ENCODE measurements around the gene NUP37. TPM values are rescaled to one million over a fixed set of nuclear protein-coding genes. Genes with fewer than 3 reads are reported as not detected.
A peak's percentile ranks its signal among the peaks of the same experiment; 100 is the strongest.

Gene NUP37
- total and polyA plus RNA-seq, 9 donors, result 16.3 to 24.4 (median 19.2) TPM

DNA sequence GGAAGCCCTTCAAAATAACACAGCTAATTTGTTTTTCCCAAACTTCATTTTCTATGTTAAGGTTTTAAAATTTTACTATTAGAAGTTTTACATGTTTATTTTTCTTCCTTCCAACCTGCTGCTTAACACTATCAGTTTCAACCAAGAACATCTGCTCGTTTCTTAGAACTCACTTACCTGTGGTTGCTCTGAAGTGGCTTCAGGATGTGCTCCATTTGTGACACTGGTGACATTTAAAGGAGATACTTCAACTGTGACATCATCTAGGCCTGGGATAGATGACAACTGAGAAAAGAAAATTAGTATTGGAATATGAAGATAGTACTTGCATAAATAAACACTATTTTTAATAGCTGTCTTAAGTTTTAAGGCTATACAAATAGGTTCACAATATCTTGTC is 76.0 kb downstream of the NUP37 start:
- Histone ChIP-seq H3K4me1 (ENCODE audit: control insufficient read depth, insufficient read depth, low read length) (no peaks in the 10 kb centered on the region), H3K9me3 (replicated peaks; ENCODE audit: control insufficient read depth, low read depth, low read length) (no peaks in the 10 kb centered on the region)
- WGBS (ENCODE audit: insufficient coverage), result no CpG with 5 or more reads among the region's 1 CpG

DNA sequence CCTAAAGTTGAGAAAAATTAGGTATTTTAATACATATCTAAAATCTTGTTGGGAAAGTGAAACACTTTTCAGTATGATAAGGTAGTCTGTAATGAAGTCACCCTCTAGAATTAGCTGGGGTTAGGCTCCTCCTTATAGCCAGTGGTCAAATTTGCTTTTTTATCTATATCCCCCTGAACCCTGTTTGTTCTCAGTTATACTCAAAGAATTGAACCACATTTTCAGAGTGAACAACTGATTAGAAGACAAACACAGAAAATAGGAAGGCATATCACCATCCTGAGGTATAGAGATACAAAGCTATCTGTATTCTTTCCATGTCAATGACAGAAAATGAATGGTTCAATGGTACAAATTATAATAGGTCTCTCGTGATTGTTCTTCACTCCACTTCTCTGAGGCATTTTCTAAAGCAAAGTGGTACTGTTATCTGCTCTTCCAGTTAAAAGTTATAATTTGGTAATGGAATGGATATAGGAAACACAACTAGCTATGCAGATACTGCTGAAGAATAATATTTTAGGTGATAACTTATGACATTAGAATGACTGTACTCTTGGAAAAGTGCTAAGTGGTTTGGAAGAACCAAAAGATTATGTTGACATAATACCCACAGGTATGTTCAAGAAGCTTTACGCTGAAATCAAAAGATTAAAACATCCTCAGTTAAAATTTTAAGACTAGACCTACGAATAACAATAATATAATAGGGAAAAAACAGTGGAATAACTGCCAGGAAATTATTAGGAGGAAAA is 85.7 kb downstream of the NUP37 start:
- Histone ChIP-seq H3K36me3 (ENCODE audit: control insufficient read depth, insufficient read depth, low read length) (peaks cover 5% of the 10 kb centered on the region), H3K4me3 (ENCODE audit: low read length) (no peak overlapping the region), H3K9me3 (replicated peaks; ENCODE audit: control insufficient read depth, low read depth, low read length) (no peaks in the 10 kb centered on the region), H3K27me3 (ENCODE audit: control insufficient read depth, insufficient read depth, low read length) (no peaks in the 10 kb centered on the region), H3K4me1 (ENCODE audit: control insufficient read depth, insufficient read depth, low read length) (no peaks in the 10 kb centered on the region), H3K27ac (ENCODE audit: low read length) (no peak overlapping the region)
- no peak for DNase-seq
- no CpG with 5 or more reads among the region's 3 CpGs for WGBS (ENCODE audit: insufficient coverage)

More for the DNA sequence above, 76.0 kb downstream of the NUP37 start:
- Histone ChIP-seq H3K27me3 (ENCODE audit: control insufficient read depth, insufficient read depth, low read length) (no peaks in the 10 kb centered on the region), H3K36me3 (ENCODE audit: control insufficient read depth, insufficient read depth, low read length) (peaks cover 8% of the 10 kb centered on the region), H3K27ac (ENCODE audit: low read length) (no peak overlapping the region), H3K4me3 (ENCODE audit: low read length) (no peak overlapping the region)
- DNase-seq, result no peak

GRCh38 chr12:102031852-102032251 is 88.1 kb downstream of the NUP37 start:
- H3K4me3 ChIP-seq (ENCODE audit: low read length), result no peak overlapping the region
- no peak overlapping the region for H3K27ac ChIP-seq (ENCODE audit: low read length)
- no peaks in the 10 kb centered on the region for H3K27me3 ChIP-seq (ENCODE audit: control insufficient read depth, insufficient read depth, low read length)
- no peaks in the 10 kb centered on the region for H3K4me1 ChIP-seq (ENCODE audit: control insufficient read depth, insufficient read depth, low read length)
- H3K36me3 ChIP-seq (ENCODE audit: control insufficient read depth, insufficient read depth, low read length), result peaks cover 5% of the 10 kb centered on the region
- H3K9me3 ChIP-seq (replicated peaks; ENCODE audit: control insufficient read depth, low read depth, low read length), result no peaks in the 10 kb centered on the region
- no peak for DNase-seq

- peak; percentile 59 for DNase-seq
- WGBS (ENCODE audit: insufficient coverage), result 80% methylated on average over 1 of the region's 4 CpGs
Measured at GRCh38 chr12:102029141-102029540, 90.8 kb downstream of the NUP37 start.

GRCh38 chr12:102026728-102027127 is 93.2 kb downstream of the NUP37 start:
- Histone ChIP-seq H3K27ac (ENCODE audit: low read length) (no peak overlapping the region), H3K4me1 (ENCODE audit: control insufficient read depth, insufficient read depth, low read length) (no peaks in the 10 kb centered on the region), H3K9me3 (replicated peaks; ENCODE audit: control insufficient read depth, low read depth, low read length) (no peaks in the 10 kb centered on the region), H3K36me3 (ENCODE audit: control insufficient read depth, insufficient read depth, low read length) (peaks cover 5% of the 10 kb centered on the region), H3K4me3 (ENCODE audit: low read length) (no peak overlapping the region), H3K27me3 (ENCODE audit: control insufficient read depth, insufficient read depth, low read length) (no peaks in the 10 kb centered on the region)
- DNase-seq, result no peak
- WGBS (ENCODE audit: insufficient coverage), result no CpG with 5 or more reads among the region's 1 CpG

More at GRCh38 chr12:102029141-102029540, 90.8 kb downstream of the NUP37 start:
- no peaks in the 10 kb centered on the region for H3K4me1 ChIP-seq (ENCODE audit: control insufficient read depth, insufficient read depth, low read length)
- H3K36me3 ChIP-seq (ENCODE audit: control insufficient read depth, insufficient read depth, low read length), result peaks cover 3% of the 10 kb centered on the region
- H3K27me3 ChIP-seq (ENCODE audit: control insufficient read depth, insufficient read depth, low read length), result no peaks in the 10 kb centered on the region
- no peak overlapping the region for H3K4me3 ChIP-seq (ENCODE audit: low read length)
- H3K27ac ChIP-seq (ENCODE audit: low read length), result no peak overlapping the region
- no peaks in the 10 kb centered on the region for H3K9me3 ChIP-seq (replicated peaks; ENCODE audit: control insufficient read depth, low read depth, low read length)

GRCh38 chr12:102024765-102025164 is 95.1 kb downstream of the NUP37 start:
- peak; percentile 50 for DNase-seq
- no CpG with 5 or more reads among the region's 2 CpGs for WGBS (ENCODE audit: insufficient coverage)

DNA sequence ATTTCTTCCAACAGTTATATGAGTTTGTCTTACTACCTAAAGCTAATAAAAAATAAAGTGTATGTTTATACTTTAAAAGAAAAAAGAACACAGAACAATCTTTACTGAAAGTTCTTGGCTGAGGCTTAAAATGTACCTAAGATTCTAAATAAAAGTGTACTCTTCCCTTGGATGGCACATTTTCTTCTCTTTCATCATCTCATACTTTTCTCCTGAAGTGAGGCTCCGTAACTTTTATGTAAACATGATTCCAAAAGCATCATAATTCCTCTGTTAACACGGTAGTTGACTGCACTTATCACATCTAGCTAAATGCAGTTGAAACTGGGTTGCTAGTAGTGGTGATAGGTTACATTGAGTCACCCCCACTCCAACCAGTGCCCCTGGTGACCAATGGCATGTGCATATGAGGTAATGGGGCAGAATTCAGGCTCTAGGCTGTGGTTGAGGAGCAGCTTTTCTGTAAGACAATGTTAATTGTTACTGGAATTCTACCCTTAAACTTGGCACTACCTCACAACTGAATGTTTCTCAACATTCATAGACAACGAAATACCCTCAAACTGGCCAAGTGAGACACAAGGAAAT is 96.5 kb downstream of the NUP37 start:
- Histone ChIP-seq H3K27ac (ENCODE audit: low read length) (no peak overlapping the region), H3K4me3 (ENCODE audit: low read length) (no peak overlapping the region), H3K9me3 (replicated peaks; ENCODE audit: control insufficient read depth, low read depth, low read length) (no peaks in the 10 kb centered on the region), H3K4me1 (ENCODE audit: control insufficient read depth, insufficient read depth, low read length) (no peaks in the 10 kb centered on the region), H3K27me3 (ENCODE audit: control insufficient read depth, insufficient read depth, low read length) (no peaks in the 10 kb centered on the region), H3K36me3 (ENCODE audit: control insufficient read depth, insufficient read depth, low read length) (peaks cover 3% of the 10 kb centered on the region)
- no CpG with 5 or more reads among the region's 3 CpGs for WGBS (ENCODE audit: insufficient coverage)
- DNase-seq, result no peak

More at GRCh38 chr12:102024765-102025164, 95.1 kb downstream of the NUP37 start:
- Histone ChIP-seq H3K4me1 (ENCODE audit: control insufficient read depth, insufficient read depth, low read length) (no peaks in the 10 kb centered on the region), H3K27ac (ENCODE audit: low read length) (no peak overlapping the region), H3K4me3 (ENCODE audit: low read length) (no peak overlapping the region), H3K36me3 (ENCODE audit: control insufficient read depth, insufficient read depth, low read length) (peaks cover 3% of the 10 kb centered on the region), H3K9me3 (replicated peaks; ENCODE audit: control insufficient read depth, low read depth, low read length) (no peaks in the 10 kb centered on the region), H3K27me3 (ENCODE audit: control insufficient read depth, insufficient read depth, low read length) (no peaks in the 10 kb centered on the region)

Other genes starting within 250 kb of the NUP37 start
- 1.7 TPM for gene DRAM1, start 242.5 kb downstream of the NUP37 start, total RNA-seq
- 1 to 10 TPM; 2.5 to 3.6 (median 3.1) TPM for gene DRAM1, start 242.5 kb downstream of the NUP37 start, polyA plus RNA-seq (ENCODE audit: insufficient read depth in 1 of 8, insufficient read length in 8 of 8, low replicate concordance in 1 of 8)
- 41.9 TPM for gene WASHC3, start 58.1 kb downstream of the NUP37 start, total RNA-seq
- gene WASHC3, start 58.1 kb downstream of the NUP37 start, polyA plus RNA-seq (ENCODE audit: insufficient read depth in 1 of 8, insufficient read length in 8 of 8, low replicate concordance in 1 of 8), result 10 to 100 TPM; 26.8 to 44.5 (median 36.0) TPM
- gene PARPBP, start 69 bp upstream of the NUP37 start, total RNA-seq, result 6.8 TPM
- 1 to 10 TPM; 5.5 to 9.8 (median 7.2) TPM for gene PARPBP, start 69 bp upstream of the NUP37 start, polyA plus RNA-seq (ENCODE audit: insufficient read depth in 1 of 8, insufficient read length in 8 of 8, low replicate concordance in 1 of 8)
- gene PMCH, start 77.7 kb upstream of the NUP37 start, total RNA-seq, result not detected
- gene PMCH, start 77.7 kb upstream of the NUP37 start, polyA plus RNA-seq (ENCODE audit: insufficient read depth in 1 of 8, insufficient read length in 8 of 8, low replicate concordance in 1 of 8), result under 1 TPM in 6 of 8 donors, not detected in 2; 0.24 to 0.48 (median 0.36) TPM